Activated CD4-positive, CD25-positive, alpha-beta regulatory T cell (primary cell): Measurements from ENCODE around the gene CDC42.

Source experiments
- DNase-seq, 4 experiments: peaks; one replicate each; lab custom pipeline; 2025; lab: John Stamatoyannopoulos, UW

Gene CDC42

DNA sequence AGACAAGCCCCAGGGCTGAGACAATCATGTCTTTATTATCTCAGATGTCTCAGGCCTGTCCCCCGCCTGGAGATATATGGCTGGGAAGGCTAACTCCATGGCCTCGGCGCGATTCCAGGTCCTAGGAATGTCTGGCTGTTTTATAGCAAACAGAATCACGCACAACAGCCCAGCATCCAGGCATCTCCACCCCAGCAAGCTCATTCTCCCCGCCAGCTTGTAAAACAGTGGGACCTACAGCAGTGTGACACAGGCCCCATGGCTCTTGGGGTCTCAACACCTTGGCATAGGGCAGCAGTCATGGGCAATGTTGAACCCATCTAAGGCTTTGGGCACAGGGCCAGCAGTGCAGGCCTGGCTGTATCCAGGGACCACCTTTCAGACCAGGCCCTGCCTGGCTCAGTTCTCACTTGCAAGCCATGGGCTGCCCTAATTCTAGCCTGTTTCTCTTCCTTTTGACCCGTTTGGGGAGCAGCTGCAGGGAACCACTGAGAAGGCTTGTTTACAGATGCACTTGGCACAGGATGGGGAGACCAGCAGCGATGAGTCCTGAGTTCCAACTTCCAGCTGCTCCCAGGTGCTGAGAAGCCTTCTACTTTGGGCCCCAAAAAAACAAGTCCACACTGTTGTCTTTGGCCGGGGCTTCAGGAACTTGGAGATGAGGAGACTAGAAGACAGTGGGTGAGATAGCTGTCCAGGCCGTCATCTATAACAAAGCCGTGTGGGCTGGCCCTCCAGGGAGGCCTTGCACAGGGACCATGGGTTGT is 56.0 kb downstream of the CDC42 start:
- no peak for DNase-seq

DNA sequence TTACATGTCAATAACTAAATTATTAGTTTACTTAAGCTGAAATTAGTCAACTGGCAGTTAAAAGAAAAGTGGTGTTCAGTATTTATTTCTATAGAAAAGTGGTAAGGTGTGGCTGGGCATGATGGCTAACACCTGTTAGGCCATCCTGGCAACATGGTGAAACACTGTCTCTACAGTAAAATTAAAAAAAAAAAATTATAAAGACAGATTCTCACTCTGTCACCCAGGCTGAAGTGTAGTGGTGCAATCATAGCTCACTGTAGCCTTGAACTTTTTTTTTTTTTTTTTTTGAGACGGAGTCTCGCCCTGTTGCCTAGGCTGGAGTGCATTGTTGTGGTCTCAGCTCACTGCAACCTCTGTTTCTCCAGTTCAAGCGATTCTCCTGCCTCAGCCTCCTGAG is 57.5 kb downstream of the CDC42 start:
- no peak for DNase-seq

DNA sequence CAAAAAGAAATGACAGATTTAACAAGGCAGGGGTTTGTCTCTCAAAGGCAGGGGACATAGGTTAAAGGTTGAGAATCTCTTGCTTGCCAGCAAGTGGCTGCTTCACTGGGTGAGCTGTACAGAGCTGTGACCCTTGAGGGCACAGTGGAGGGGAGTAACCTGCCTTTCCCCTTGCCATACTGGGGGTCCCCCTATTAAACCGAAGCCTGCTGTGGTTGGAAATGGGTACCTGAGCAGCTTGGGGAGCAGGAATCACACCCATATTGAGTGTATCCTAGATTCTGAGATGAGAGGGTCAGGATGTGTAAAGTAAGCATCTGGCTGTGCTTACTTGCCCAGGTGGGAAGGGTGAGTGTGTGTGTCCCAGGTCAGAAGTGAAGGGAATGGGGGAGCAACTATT is 58.6 kb downstream of the CDC42 start:
- DNase-seq, result no peak

DNA sequence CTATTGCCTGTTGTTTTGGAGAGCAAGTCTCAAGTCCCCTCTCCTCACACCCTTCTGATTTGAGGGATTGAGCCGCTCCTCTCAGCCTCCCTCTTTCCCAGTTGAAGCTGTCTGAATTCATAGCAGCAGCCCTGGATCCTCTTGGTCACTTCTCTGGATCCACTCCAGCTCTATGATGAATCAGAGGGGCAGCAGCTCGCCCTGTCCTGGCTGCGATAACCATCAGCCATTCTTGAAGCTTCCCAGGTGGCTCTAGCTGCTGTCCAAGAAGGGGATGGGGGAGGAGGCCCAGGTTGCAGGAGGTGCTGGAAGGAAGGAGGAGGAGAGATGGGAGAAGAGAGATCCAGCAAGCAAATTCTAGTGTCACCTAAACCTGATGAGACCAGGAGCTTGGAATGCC is 59.1 kb downstream of the CDC42 start:
- no peak for DNase-seq

DNA sequence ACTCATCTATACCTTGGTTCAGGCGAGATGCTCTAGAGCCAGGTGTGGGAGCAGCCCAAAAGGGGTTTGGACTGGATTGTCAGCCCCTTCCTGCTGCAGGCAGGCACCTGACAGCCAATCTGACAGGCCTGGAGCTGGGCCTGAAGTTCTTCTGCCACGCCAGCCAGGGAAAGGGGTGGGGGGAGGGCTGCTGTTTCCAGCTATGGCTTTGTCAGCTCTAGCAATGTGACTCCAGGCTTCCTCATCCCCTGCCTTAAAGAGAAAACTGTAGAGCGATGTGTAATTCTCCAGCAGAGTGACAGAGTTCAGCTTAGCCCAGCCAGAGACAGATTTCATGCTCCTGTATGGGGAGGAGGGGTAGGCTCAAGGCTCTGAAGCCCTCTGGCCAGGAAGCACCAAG is 60.0 kb downstream of the CDC42 start:
- DNase-seq, result no peak

DNA sequence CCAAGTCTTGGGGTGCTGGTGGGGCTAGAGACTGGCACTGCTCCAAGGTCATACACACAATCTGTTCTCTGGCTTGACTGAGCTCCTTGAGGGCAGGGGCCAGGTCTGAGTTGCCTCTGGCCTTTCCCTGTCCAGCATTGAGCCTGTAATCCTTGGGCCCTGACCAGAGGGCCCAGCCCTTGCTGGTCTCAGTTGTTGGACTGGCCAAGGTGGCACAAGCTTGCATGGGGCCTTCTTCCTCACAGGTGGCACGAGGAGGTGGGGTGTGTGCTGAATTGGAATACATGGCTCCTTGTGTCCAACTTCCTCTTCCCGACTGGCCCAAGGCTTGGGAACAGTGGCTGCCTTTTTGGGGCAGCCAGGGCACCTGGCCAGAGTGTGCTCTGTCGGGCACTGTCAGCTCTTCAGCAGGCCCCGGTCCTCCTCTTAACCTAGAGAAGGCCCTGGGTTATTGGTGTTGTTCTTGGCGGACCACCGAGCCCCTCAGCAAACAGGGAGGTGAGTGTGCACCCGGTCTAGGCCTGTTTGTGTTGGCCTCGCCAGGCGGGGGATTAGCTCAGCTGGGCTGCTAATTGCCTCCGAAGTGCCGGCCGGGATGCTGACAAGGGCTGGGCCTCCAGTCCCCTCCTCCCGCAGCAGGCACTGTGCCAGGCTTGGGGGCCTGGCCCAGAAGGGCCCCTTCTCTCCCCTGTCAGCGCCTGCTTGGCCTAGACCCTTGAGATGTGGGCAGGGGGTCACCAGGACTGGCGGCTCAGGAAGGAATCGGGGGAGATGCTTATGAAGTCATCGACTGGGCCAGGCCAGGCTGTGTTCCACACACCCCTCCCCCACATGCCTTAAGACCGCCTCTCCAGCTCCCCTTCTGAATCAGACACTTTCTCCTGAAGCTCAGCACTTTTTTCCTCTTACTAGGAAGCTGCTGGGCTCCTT is 61.8 kb downstream of the CDC42 start:
- DNase-seq, result no peak

DNA sequence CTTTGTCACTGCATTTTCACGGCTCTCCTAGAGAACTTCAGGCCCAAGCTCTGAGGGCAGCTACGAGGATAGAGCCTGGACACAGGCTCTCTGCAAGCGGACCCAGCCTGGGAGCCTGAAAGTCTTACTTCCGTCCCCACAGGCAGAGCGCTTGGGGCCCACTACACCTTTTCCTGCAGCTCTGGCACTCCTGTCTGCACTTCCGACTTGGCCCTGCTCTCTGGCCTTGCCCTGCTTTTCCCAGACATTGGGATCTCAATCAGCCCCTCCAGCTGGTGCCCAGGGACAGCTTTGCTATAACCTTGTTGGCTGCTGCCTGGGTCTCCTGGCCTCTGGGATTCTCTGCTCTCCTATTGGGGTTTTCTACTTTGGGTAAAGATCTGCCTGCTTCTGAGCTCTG is 62.8 kb downstream of the CDC42 start:
- no peak for DNase-seq

DNA sequence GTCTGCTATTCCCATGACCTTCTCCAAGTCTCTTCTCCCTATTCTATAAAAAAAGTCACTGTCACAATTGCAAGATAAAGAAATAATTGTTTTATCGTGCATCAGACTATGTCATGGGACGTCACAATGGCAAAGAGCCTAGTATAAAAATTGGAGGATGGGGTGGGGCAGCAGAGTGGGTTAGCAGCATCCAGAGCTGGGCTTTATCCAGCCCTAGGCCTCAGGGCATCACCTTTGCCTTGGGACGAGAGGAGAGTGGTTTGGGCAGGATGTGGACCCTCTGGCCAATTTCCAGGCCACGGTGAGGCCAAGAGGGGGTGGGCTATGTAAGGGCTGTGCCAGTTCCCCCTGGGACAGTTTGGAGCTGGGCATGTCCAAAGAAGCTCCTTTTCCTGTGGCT is 64.7 kb downstream of the CDC42 start:
- DNase-seq, result no peak

DNA sequence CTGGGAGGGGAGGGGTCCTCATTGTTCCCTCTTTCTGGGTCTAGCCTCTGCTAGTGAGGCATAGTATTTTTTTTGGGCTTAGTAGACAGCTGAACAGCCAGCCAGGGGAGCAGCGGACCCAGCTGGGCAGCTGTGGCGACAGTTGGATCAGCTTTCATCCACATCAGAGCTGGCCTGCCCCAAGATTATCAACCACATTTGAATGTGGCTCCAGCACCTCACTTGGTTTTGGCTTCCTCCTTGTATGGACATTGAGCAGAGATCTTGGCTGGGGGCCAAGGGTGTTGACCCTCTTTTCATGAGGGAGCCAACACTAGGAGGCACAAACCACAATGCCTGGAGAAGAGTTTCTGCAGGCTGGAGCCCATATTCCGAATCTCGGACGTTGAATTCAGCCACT is 65.3 kb downstream of the CDC42 start:
- DNase-seq, result no peak

DNA sequence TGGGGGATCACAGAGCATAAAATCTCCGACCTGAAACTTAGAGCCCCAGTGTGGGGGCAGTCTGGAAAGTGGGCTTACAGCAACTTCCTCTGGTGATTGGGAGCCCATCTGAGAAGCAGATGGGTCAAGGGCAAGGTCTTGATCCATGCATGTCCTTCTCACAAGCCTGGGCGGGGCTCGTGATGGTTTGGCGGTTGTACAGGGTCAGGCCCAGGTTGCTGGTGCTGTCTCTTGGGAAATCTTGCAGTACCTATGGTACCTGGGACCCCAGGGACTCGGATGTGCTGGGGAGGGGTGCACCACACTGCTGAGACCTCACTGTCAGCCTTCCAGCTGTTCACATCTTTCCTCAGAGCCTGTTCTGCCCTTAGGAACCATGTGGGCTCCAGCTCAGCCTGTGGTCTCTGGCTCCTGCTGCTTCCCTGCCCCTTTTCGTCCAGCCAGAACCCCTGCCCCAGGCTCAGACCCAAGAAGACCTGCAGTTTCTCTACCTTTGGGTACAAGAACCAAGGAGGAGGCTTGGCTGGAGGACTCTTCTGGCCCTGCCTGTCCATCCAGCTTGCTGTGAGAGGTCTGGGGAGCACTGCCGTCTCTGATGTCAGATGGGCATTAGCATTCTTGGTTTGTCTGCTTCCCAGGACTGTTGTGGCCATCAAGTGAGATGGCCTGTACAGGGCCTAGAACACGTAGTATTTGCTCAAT is 65.9 kb downstream of the CDC42 start:
- DNase-seq, result no peak

DNA sequence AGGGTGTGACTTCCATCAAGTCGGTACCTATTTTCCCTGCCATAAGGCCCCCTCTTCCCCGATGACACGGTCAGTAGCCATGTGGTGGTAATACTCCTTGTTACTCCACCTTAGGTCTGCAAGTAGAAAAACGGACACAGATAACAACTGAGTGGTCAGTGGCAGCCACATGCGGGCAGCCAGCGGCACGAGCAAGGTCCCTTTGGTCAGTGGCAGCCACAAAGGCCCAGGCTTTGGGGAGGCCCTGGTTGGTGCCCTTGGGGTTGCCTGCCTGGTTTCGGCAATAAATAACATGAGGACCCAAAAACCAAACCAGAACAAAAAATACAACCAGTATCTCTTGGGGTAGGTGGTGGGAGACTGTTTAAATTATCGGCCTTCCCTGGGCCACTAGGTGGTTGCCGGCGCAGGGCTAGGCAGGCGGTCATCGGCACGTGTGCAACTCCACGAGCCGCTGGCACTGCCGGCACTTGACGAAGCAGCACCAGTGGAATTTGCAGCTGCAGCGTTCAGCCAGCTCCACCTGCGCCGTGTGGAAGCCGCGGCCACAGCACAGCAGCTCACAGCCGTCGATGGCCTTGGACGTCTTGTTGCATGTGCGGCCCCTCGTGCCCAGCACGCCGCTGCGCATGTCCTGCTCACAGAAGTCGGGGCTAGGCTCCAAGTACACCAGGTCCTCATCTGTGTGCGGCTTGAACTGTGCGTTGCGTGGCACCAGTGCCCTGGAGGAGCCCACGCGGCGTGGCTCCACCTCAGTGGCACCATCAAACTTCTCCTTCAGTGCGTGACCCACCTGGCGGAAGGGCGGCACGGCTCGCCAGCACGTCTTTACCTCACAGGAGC is 67.3 kb downstream of the CDC42 start:
- no peak for DNase-seq

DNA sequence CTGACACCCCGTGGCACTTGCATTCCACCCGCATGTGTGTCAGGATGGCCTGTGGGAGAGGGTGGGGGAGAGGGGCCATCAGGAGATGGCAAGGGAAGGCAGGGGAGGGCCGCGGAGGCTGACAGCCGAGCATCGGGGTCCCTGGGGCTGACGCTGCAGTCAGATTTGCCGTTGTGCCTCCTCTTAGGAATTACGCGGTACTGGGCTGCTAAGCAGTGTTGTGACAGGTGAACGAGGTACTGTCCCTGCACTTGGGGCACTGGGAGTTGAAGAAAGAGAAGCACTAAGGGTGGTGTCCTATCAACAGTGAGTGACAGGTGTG is 67.9 kb downstream of the CDC42 start:
- no peak for DNase-seq

DNA sequence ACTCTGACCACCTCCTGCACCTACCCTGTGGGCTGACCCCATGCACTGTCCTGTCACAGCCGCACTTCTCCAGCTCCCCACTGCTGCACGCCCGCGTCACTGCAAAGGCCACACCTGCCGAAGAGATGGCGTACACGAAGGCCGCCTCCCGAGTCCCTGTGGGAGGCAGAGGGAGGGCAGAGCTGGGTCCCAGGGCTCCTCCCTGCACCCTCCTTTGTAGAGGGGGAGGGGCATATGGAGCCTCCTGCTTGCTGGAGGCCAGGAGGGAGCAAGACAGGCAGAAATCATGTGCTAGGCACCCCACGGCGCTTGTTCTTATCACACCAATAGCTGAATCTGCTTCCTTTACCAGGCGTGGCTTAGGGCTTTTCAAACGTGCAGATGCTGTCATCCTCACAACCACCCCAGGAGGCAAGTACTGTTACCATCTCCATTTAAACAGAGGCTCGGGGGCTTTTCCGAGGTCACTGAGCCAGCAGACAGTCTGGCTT is 69.0 kb downstream of the CDC42 start:
- DNase-seq, result no peak

DNA sequence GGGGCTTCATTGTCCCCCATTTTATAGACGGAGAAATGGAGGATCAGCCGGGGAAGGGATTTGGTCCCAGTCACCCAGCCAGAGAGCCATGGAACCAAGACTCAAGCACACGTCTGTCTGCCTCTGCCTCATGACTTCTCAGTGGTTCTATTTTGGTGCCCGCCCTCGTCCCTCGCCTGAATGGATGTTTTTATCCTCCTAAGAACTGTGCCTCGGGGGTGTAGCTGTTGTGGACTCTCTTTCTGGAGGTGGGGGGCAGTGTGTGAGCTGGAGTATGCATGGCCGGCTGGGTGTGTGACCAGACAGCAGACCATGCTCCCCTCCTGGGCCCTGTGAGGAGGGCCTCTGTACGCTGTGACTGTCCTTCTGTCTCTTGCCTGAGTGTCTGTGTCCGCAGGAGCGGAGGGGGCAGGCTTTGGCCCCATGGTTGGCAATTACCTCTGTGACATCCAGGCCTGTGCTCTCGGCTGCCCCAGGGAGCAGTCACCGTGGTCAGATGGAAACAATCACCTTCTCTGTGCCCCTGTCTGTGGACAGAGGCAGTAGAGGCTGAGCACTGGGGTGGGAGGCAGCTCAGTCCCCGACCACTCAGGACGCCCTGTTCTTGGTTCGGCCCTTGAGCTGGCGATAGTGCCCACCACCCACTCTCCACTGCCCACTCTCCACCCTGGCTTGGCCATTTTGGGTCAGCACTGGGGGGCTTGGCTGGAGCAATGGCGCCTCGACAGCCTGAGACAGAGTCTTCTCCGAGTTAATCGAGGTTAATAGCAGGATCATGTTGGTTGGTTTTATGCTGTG is 70.0 kb downstream of the CDC42 start:
- no peak for DNase-seq

DNA sequence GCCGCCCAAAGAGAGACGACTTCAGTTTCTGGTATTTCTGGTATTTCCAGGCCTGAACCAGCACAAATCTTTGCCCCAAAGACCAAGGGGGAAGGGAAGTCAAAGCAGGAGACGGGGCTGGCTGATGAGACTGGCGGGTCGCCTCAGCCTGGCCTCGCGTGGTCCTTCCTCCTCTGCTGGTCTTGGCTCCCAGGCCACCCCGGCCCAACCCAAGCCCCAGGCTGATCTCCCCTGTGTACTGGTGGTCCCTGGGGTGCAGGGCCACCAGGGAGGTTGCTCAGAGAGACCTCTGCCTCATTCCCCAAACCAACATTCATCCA is 70.5 kb downstream of the CDC42 start:
- no peak for DNase-seq

DNA sequence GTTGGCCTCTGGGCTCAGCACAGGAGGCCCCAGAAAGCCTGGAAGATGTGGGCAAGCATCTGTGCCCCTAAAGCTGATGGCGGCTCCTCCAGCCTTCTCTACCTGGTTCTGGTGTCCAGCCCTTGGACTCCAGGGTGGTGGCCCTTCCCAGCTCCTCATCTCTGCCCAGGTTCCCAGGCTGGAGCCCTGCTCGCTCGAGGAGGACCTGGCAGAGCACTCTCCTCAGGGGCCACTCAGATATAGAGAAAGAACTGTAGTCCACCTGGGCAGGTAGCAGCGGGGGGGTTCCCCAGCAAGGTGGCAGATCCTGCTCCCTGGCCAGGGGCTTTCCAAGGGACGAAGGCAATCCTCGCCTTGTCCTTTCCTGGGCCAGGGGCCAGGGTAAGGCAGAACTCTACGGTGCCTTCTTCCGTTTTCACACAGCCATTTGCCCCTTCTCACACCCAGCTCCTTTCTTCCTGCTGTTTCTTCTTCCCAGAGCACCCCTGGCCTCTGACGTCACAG is 71.4 kb downstream of the CDC42 start:
- DNase-seq, result no peak

DNA sequence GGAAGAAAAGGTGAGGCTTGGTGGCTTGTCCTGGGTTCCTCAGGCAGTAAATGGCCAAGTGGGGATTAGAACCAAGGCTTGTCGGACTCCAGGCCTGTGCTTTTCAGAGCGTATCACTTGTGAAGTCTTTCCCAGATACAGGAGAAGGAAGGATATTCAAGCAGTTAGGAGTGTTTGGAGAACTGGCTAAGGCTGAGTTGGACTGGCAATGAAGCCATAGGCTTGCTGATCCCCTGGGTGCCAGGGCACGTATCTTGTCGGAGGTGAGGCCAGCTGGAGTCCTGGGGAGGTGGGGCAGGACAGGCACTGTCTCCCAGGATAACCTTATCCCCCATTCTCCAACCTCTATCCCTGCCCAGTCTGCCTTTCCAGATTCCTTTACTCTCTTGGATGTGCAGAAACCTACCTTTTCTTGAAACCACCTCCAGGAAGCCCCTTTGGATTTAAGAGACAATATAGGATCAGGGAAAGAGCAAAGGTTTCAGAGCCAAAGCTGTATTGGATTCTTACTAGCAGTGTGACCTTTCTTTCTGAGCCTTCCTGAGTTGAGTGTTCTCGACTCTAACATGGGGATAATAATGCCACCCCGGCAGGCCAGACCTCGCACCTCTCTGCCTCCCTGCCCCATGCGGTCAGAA is 72.2 kb downstream of the CDC42 start:
- DNase-seq, result no peak

DNA sequence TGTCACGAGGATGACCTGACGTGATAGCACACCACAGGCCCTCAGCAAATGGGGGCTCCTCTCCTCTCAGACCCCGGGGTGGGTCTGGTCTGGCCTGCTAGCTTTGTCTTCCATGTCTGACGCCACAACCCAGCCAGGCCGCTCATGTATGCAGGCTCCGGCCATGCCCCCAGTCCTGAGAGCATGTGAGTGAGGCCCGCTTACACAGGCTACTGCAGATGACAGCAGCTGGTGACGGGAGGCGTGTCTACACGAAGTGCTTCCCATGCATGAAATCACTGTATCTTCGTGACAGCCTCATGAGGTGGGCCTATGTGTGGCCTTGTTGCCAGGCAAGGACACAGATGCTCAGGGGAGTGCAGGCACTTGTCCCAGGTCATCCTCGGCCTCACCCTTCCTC is 74.0 kb downstream of the CDC42 start:
- no peak for DNase-seq

DNA sequence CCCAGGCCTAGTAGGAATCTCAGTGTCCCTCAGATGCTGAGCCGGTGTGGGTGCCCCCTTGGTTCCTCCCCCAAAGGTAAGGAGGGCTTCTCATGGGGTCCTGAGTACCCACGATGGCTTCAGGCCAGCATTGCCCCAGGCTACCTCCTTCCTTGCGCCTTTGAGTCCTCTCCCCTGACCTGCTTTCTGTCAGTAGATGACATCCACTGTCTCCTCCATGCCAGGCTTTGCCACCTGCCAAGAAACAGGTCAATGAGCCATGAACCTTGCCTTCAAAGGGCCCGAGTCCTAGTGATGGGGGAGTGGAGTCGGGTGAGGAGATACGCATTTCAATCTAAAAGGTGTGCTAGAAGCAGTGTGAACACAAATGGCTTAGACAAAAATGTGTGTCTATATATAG is 74.7 kb downstream of the CDC42 start:
- no peak for DNase-seq

DNA sequence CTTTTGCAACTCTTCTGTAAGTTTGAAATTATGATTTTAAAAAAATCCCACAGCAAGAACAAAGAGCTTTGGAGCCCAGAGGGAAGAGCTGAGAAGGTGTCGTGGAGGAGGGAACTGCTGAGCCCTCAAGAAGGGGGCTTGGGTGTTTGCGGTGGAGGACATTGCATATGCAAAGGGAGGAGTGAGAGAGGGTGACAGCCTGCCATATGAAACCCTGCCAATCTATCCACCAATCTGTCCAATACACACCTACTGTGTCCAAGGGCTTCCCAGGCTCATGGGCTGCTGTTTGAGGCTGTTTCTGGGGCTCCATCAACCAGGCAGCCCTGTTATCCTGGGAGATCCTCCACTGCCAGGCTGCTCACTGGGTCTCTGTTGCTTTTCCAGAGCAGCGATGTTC is 75.2 kb downstream of the CDC42 start:
- no peak for DNase-seq
